ENCODE measurements around the gene PBX1. TPM values are rescaled to one million over a fixed set of nuclear protein-coding genes. Genes with fewer than 3 reads are reported as not detected.

PBX1 gene
- total RNA-seq, 4 donors from 2014 or later = 15.2 to 48.6 (median 23.5) TPM

- peak overlapping the region in 1 of 4 donors; percentile 75 for H3K27ac ChIP-seq
- H3K4me1 ChIP-seq = peaks cover 0 to 55% (median 13%) of the 10 kb centered on the region in 3 donors
- intact Hi-C loops (cut with DNase I) = no loop called here
- H3K4me3 ChIP-seq = no peak overlapping the region
- no peaks in the 10 kb centered on the region for H3K36me3 ChIP-seq
- H3K9me3 ChIP-seq = no peaks in the 10 kb centered on the region
- H3K27me3 ChIP-seq = no peaks in the 10 kb centered on the region
- no peak for TF ChIP-seq POLR2A (IDR thresholded peaks at IDR 0.05)
- TF ChIP-seq, protein P1, sequence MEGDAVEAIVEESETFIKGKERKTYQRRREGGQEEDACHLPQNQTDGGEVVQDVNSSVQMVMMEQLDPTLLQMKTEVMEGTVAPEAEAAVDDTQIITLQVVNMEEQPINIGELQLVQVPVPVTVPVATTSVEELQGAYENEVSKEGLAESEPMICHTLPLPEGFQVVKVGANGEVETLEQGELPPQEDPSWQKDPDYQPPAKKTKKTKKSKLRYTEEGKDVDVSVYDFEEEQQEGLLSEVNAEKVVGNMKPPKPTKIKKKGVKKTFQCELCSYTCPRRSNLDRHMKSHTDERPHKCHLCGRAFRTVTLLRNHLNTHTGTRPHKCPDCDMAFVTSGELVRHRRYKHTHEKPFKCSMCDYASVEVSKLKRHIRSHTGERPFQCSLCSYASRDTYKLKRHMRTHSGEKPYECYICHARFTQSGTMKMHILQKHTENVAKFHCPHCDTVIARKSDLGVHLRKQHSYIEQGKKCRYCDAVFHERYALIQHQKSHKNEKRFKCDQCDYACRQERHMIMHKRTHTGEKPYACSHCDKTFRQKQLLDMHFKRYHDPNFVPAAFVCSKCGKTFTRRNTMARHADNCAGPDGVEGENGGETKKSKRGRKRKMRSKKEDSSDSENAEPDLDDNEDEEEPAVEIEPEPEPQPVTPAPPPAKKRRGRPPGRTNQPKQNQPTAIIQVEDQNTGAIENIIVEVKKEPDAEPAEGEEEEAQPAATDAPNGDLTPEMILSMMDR (IDR thresholded peaks at IDR 0.05) = no peak
- no peak for DNase-seq
- 68 to 80% methylated on average over 5 of the region's 5 CpGs for WGBS, 2 donors
Observed at GRCh38 chr1:164746632-164747031, 187.6 kb downstream of the PBX1 start.

DNA sequence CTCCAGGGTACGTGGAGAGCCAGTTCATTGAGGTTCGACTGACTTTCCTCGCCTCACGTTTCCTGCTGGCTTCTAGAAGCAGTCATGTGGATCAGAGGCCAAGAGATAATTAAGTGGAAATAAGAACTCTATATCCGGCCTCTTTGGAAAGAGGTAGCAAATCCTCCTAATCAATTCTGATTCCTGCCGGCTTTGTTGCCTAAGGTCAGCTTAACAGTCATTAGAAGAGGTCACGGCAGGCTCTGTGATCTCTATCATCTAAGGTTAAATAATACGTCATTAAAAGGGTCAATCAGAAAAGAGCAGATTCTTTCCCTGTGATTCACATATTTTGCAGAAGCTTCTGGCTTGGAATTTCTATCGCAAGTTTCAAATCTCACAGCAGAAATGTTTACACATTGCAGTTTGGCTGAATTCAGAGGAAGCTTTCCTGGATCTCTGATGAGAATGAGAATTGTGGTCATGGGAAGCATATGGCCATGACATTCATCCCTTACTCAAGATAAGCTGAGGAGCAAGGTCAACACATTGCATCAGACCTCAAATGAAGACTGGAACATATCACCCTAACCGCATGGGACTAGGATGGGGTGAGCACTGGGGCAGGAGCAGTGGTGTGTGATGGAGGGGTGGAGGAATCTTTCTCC is 189.4 kb downstream of the PBX1 start:
- 51 to 59% methylated on average over 10 of the region's 10 CpGs for WGBS, 2 donors
- intact Hi-C loops (cut with DNase I) = no loop called here
- H3K27me3 ChIP-seq = no peaks in the 10 kb centered on the region

DNA sequence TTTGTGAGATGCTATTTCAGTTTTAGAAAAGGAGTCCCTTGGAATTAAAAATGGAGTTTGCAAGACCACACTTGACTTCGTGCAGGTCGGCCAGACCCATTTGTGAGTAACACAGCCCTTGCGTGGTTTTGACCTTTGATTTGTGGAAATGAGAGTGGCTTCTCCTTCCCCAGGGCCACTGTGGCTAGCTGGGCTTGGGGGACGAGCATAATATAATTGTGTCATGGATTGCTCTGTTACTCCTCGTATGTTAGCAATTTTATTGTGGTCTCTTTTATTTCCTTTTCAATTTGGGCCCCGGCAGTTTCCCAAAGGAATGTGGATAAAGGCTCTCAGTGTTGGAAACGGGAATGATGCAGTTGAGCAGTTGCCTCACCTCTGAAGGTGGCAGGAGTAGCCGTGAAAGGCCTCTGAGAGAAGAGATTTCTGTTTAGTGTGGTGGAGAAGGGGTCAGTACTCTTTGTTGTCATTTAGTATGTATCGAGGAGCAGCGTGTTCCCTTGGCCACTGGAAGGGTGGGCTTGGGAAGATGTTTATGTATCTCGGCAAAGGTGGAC is 194.6 kb downstream of the PBX1 start:
- peak overlapping the region; percentile 57 to 85 (median 76) for H3K27ac ChIP-seq
- no peaks in the 10 kb centered on the region for H3K9me3 ChIP-seq
- no peak for DNase-seq
- WGBS, 2 donors = 60 to 70% methylated on average over 11 of the region's 11 CpGs
- peaks cover 3 to 72% (median 34%) of the 10 kb centered on the region in 3 donors for H3K4me1 ChIP-seq
- intact Hi-C loops (cut with DNase I) = no loop called here
- H3K36me3 ChIP-seq = no peaks in the 10 kb centered on the region
- no peaks in the 10 kb centered on the region for H3K27me3 ChIP-seq
- H3K4me3 ChIP-seq = peak overlapping the region in 1 of 4 donors; percentile 38
- TF ChIP-seq, protein P1 (IDR thresholded peaks at IDR 0.05) = no peak
- no peak for TF ChIP-seq POLR2A (IDR thresholded peaks at IDR 0.05)

More for the DNA sequence above, 189.4 kb downstream of the PBX1 start:
- Histone ChIP-seq H3K9me3 (no peaks in the 10 kb centered on the region), H3K4me3 (peak overlapping the region in 1 of 4 donors; percentile 9), H3K4me1 (peaks cover 0 to 68% (median 25%) of the 10 kb centered on the region in 3 donors), H3K36me3 (no peaks in the 10 kb centered on the region), H3K27ac (peak overlapping the region; percentile 35 to 86 (median 70))
- no peak for DNase-seq
- no peak for TF ChIP-seq POLR2A (IDR thresholded peaks at IDR 0.05)
- TF ChIP-seq, protein P1 (IDR thresholded peaks at IDR 0.05) = no peak

DNA sequence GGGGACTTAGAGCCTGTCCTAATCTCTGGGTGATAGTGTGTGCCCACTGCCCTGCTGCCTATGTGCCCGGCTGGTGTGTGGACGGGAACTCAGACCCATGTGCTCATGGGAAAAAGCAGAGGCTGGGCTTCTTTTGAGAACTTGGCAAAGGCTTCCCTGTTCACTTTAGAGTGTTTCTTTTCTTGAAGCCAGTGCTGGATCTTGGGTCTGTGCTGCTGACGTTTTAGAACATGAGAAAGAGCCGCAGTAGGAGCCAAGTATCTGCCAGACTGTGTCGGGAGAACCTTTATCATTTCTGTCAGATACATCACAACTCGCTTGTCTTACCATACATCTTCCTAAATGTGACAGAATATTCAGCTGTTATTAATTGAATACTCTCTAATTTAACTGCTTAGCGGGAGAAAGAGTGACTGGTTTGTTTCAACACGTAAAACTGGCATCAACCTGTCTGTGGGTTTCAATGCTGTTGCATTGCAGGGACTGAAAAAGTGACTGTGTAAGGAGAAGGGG is 195.2 kb downstream of the PBX1 start:
- no peak for DNase-seq
- 19 to 28% methylated on average over 8 of the region's 8 CpGs for WGBS, 2 donors
- Histone ChIP-seq H3K27ac (peak overlapping the region; percentile 57 to 85 (median 76)), H3K4me3 (peak overlapping the region in 2 of 4 donors; percentile 2 to 38), H3K36me3 (no peaks in the 10 kb centered on the region), H3K4me1 (peaks cover 3 to 68% (median 32%) of the 10 kb centered on the region in 3 donors), H3K27me3 (no peaks in the 10 kb centered on the region), H3K9me3 (no peaks in the 10 kb centered on the region)
- intact Hi-C loops (cut with DNase I) = no loop called here
- peak in 1 of 4 donors; percentile 6 for TF ChIP-seq POLR2A (IDR thresholded peaks at IDR 0.05)
- TF ChIP-seq, protein P1 (IDR thresholded peaks at IDR 0.05) = no peak

DNA sequence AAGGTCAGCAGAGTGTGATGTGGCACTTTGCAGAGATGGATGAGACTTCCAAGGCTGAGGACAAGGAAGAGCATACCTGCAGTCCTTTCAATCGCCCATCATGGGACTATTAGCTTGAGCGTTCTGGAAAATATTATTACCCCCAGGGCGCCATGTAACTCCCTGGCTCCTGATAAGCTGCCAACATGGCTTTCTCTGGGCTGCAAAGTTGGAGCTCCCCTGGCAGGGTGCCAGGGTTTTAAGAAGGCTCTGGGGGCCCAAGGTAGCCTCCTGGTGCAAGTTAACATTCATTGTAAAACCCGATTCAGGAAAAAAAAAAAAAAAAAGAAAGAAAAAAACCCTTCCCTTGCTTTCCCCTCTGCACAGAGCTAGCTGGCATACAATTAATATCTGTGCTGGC is 196.7 kb downstream of the PBX1 start:
- Histone ChIP-seq H3K36me3 (no peaks in the 10 kb centered on the region), H3K27ac (peak overlapping the region in 2 of 4 donors; percentile 16 to 79), H3K4me3 (no peak overlapping the region), H3K4me1 (peaks cover 3 to 65% (median 32%) of the 10 kb centered on the region in 3 donors), H3K27me3 (no peaks in the 10 kb centered on the region), H3K9me3 (no peaks in the 10 kb centered on the region)
- intact Hi-C loops (cut with DNase I) = no loop called here
- WGBS, 2 donors = 41 to 45% methylated on average over 4 of the region's 4 CpGs
- TF ChIP-seq POLR2A (IDR thresholded peaks at IDR 0.05) = no peak
- TF ChIP-seq, protein P1 (IDR thresholded peaks at IDR 0.05) = no peak
- no peak for DNase-seq

Measured in esophagus squamous epithelium (tissue), 5 donors.